SH-SY5Y (cell line): ENCODE results near the gene STAT5B.

Experiments used
- GATA2 ChIP-seq: IDR thresholded peaks from 2 replicates; pipeline ENCODE4 v1.6.1; 2011; ENCODE audit warnings: mild to moderate bottlenecking, low read depth, low read length
- GATA3 ChIP-seq: IDR thresholded peaks from 2 replicates; pipeline ENCODE4 v1.6.1; 2011; ENCODE audit warnings: low read depth, mild to moderate bottlenecking, low read length, moderate library complexity

DNA sequence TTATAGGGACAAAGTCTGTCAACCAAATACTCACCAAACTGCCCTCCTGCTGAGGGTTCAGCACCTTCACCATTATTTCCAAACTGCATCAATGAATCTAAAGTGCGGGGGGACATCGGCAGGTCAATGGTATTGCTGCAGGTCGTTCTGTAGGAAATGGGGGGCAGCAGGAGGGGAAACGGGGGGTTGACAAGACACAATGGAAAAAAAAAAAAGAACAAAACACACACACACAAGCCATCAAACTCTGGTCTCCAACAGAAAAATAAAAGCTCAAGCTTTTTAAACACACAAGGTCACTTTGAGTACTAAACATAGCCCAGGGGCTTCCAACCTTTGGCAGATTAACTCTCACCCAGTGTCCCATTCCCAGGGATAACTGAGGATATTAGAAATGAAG lies 40.6 kb upstream of the STAT5B start:
- TF ChIP-seq GATA2 (no peak), GATA3 (no peak)
